ENCODE measurements around the gene PIGQ.
A peak's percentile ranks its signal among the peaks of the same experiment; 100 is the strongest.

PIGQ gene

GRCh38 chr16:534135-534534 is 35.6 kb upstream of the PIGQ start:
- no peak for DNase-seq (ENCODE audit: low read depth)

GRCh38 chr16:534856-535445 is 34.8 kb upstream of the PIGQ start:
- DNase-seq (ENCODE audit: low read depth) = no peak

- no peak for DNase-seq (ENCODE audit: low read depth)
Measured at GRCh38 chr16:535446-536405, 34.0 kb upstream of the PIGQ start.

DNA sequence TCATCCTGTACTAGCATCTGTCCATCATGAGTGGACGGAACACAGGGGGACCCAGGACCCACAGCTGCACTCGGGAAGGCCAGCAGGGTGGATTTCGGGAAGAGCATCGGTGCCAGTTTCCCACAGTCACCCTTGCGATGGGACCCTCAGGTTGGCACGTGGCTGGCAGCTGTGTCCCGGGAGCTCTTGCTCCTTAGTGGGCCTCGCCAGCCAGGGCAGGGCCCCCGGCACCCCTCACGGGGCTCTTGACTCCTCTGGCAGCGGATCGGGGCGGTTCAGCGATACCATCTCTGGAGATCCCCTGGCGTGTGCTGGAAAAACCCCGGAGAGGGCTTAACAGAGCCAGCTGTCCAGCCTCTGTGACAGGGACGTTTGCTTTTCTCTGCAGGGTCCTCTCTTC is 33.0 kb upstream of the PIGQ start:
- no peak for DNase-seq (ENCODE audit: low read depth)

DNA sequence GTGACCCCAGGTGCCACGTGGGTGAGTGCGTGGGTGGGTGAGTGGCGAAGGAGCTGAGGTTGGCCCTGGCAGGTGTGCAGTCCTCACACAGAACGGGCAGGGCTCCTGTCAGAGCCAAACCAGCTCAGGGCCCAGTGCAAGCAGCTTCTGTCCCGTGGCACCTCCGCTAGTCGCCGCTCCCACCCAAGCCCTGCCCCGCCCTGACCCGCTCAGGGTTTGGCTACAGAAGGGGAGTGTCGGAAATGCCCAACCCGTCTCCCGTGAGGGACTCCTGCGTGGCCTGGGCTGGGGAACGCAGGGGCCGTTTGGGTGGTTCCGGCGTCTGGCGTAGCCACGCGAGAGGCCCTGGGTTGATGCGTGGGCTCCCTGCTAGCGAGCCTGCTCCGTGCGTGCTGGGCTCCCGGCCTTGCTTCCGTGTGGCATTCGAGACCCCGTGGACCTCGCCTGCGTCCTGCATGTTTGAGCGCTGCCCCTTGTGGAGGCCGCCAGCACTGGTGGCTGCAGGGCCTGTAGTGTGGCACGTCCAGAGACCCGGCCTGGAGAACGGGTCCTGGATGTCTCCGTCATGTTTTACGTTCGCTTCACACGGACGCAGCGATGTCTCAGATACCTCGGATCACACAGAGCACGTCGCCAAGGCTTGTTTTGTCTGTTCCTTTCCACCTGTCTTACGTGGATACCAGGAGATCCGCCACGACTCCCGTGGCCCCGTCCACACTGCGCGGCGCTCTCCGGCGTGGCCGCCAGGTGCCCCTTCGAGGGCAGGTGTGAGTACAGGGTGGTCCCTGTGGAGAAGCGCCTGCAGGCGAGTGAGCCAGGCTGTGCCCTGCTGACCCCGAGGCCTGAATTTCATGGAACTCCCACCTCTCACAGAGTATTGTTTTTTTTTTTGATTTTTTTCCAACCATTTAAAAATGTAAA is 32.1 kb upstream of the PIGQ start:
- no peak for DNase-seq (ENCODE audit: low read depth)

DNA sequence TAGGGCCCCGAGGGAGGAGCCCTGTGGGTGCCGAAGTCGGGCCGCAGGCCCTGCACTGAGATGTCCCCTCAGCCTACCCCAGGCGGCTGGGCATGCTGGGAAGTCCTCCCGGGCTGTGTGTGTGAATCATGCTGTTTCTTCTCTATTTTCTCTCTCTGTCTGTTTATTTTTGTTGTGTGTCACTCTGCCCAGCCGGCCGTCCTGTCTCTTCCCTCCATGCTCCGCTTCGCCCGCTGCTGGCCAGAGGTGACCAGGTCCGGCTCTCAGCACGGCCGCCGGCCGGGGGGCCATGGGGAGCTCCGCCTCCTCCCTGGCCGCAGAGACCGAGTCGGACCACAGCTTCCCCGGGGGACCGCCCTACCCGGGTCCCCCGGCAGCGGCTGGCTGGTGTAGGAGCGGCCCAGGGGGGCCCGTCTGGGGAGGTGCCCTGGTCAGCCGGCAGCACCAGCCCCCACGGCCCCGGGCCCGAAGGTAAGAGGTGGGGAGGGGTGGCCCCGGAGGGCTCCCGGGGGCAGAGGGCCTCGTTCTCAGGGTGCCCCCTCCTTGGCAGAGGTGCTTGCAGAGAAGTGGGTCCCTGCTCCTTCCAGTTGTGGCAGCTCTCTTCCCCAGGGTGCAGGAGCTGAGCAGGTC is 29.8 kb upstream of the PIGQ start:
- DNase-seq (ENCODE audit: low read depth) = no peak

DNA sequence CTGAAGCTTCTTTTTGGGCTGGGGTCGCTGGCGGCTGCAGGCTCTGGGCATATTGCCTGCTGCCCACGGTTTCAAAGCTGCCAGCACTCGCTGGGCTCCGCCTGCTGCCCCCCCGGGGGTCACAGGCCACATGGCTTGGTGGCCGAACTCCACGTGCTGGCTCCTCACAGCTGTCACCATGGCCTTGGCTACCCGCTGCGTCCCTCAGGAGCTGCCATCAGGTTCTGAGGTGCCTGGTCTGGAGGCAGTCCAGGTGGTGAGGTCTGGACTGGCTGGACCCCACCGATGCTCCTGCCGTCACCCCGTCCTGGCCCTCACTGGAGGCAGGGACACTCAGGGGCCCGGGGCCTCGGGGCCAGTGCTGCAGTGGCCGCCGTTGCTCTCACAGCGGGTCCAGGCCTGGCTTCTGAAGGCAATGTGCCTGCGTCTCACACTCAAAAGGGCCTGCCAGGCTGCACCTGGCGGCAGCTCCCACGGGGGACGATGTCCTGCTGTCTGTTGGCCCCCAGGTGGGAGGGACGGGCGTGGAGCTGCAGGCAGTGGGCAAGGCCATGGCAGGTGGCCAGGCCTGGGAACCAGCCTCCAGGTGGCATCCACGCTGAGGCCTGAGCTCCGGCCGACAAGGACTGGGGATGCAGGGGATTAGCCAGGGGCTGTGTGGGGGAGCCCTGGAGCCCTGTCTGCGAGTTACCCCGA is 29.0 kb upstream of the PIGQ start:
- no peak for DNase-seq (ENCODE audit: low read depth)

GRCh38 chr16:543301-544164 is 26.2 kb upstream of the PIGQ start:
- DNase-seq (ENCODE audit: low read depth) = no peak

GRCh38 chr16:544517-544916 is 25.3 kb upstream of the PIGQ start:
- no peak for DNase-seq (ENCODE audit: low read depth)

DNA sequence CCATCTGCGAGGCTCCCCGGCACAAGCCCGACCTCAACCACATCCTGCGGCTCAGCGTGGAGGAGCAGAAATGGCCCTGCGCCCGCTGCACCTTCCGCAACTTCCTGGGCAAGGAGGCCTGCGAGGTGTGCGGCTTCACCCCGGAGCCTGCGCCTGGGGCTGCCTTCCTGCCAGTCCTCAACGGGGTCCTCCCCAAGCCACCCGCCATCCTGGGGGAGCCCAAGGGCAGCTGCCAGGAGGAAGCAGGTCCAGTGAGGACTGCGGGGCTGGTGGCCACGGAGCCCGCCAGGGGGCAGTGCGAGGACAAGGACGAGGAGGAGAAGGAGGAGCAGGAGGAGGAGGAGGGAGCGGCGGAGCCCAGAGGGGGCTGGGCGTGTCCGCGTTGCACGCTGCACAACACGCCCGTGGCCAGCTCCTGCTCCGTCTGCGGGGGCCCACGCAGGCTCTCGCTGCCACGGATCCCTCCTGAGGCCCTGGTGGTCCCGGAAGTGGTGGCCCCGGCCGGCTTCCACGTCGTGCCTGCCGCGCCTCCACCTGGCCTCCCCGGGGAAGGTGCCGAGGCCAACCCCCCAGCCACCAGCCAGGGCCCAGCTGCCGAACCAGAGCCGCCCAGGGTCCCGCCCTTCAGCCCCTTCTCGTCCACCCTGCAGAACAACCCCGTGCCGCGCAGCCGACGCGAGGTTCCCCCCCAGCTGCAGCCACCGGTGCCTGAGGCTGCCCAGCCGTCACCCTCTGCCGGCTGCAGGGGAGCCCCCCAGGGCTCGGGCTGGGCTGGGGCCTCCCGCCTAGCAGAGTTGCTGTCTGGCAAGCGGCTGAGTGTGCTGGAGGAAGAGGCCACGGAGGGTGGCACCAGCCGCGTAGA is 22.6 kb upstream of the PIGQ start:
- peak; percentile 20 for DNase-seq (ENCODE audit: low read depth)

DNA sequence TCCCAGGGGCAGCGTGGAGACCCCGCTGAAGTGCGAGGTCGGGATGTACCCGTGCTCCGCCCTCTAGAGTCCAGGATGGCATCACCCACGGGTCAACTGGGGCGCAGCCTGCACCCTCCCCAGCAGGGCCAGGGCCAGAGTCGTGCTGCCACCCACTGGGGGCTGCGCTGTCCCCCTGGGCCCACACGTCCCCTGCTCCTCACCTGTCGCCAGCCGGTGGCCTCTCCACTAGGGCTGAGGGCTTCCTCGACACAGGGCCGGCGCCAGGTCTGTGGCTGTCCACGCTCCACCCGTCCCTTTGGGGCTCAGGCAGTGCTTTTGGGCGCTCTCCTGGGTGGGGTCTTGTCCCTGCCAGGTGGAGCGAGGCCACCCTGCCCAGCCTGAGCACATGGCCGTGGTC is 21.2 kb upstream of the PIGQ start:
- DNase-seq (ENCODE audit: low read depth) = no peak

DNA sequence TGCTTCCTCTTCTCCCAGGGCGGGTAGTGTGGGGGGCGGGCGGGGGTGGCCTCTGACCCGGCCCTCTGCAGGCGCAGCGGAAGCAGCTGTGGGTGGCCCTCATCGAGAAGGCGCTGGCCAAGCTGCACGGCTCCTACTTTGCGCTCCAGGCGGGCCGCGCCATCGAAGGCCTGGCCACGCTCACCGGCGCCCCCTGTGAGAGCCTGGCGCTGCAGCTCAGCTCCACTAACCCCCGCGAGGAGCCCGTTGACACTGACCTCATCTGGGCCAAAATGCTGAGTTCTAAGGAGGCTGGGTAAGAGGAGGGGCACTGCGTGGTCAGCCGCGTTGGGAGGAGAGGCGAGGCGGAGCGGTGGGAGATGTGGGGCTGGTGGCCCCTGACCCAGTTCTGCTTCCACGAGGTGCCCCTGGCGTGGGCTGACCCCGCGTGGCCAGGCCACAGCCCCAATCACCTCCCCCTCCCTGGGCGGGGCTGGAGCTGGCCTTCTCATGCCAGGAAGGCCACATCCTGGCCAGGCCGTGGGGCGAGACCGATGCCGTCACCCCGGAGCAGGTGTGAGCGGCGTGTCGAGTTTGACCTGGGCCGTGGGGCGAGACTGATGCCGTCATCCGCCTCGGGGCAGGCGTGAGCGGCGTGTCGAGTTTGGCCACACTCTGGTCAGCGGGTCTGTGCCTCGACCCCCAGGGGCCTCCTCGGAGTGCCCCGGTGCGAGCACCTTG is 20.1 kb upstream of the PIGQ start:
- no peak for DNase-seq (ENCODE audit: low read depth)

DNA sequence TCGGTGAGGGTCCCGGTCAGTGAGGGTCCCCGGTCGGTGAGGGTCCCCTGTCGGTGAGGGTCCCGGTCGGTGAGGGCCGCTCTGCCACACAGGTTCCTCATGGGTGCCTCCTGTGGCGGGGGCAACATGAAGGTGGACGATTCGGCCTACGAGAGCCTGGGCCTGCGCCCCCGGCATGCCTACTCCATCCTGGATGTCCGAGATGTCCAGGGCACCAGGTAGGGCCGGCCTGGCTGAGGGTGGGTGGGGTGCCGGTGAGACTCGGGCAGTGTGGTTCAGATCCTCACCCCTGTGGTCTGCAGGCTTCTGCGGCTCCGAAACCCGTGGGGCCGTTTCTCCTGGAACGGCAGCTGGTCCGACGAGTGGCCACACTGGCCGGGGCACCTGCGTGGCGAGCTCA is 18.6 kb upstream of the PIGQ start:
- no peak for DNase-seq (ENCODE audit: low read depth)

GRCh38 chr16:552171-552570 is 17.6 kb upstream of the PIGQ start:
- DNase-seq (ENCODE audit: low read depth) = no peak

- DNase-seq (ENCODE audit: low read depth) = no peak
Measured at GRCh38 chr16:553601-554296, 16.0 kb upstream of the PIGQ start.

GRCh38 chr16:554297-554621 is 15.5 kb upstream of the PIGQ start:
- DNase-seq (ENCODE audit: low read depth) = no peak

- no peak for DNase-seq (ENCODE audit: low read depth)
Measured at GRCh38 chr16:554640-555365, 15.0 kb upstream of the PIGQ start.
